NCI-H187 (cell line): ENCODE measurements around the gene CACHD1.
A peak's percentile ranks its signal among the peaks of the same experiment; 100 is the strongest.
"Not testable (repeated sequence)": the region's sequence is repeated elsewhere in the genome, so short reads cannot be mapped to it uniquely, and the experiment has no call there.

ENCODE experiments used
- DNase-seq, 2 experiments: peaks; one replicate each; lab custom pipeline; 2025; lab: John Stamatoyannopoulos, UW

Gene CACHD1

GRCh38 chr1:64497088-64497883 is 27.4 kb downstream of the CACHD1 start:
- no peak for DNase-seq

GRCh38 chr1:64498325-64498724 is 28.4 kb downstream of the CACHD1 start:
- DNase-seq, result no peak

- no peak for DNase-seq
Observed at GRCh38 chr1:64499011-64499410, 29.1 kb downstream of the CACHD1 start.

- DNase-seq, result no peak
Observed at GRCh38 chr1:64499966-64500365, 30.0 kb downstream of the CACHD1 start.

- DNase-seq, result no peak
Observed at GRCh38 chr1:64502083-64502482, 32.2 kb downstream of the CACHD1 start.

- DNase-seq, result no peak
Observed at GRCh38 chr1:64502931-64503330, 33.0 kb downstream of the CACHD1 start.

GRCh38 chr1:64505232-64505943 is 35.5 kb downstream of the CACHD1 start:
- DNase-seq, result peak in 1 of 2 experiments; percentile 21

GRCh38 chr1:64505944-64506655 is 36.2 kb downstream of the CACHD1 start:
- peak; percentile 39 to 40 for DNase-seq

GRCh38 chr1:64508629-64509028 is 38.7 kb downstream of the CACHD1 start:
- DNase-seq, result no peak

- no peak for DNase-seq
Observed at GRCh38 chr1:64511044-64511443, 41.1 kb downstream of the CACHD1 start.

GRCh38 chr1:64512206-64512605 is 42.3 kb downstream of the CACHD1 start:
- DNase-seq, result not testable (repeated sequence)

- DNase-seq, result no peak
Observed at GRCh38 chr1:64513545-64513944, 43.6 kb downstream of the CACHD1 start.

- DNase-seq, result no peak
Observed at GRCh38 chr1:64514197-64514765, 44.4 kb downstream of the CACHD1 start.

- no peak for DNase-seq
Observed at GRCh38 chr1:64515427-64515826, 45.5 kb downstream of the CACHD1 start.

- DNase-seq, result no peak
Observed at GRCh38 chr1:64516301-64516700, 46.4 kb downstream of the CACHD1 start.

- DNase-seq, result no peak
Observed at GRCh38 chr1:64516803-64517568, 47.1 kb downstream of the CACHD1 start.

- no peak for DNase-seq
Observed at GRCh38 chr1:64517640-64518039, 47.7 kb downstream of the CACHD1 start.

GRCh38 chr1:64518692-64519481 is 49.0 kb downstream of the CACHD1 start:
- no peak for DNase-seq

- no peak for DNase-seq
Observed at GRCh38 chr1:64519901-64520300, 50.0 kb downstream of the CACHD1 start.

GRCh38 chr1:64522740-64523139 is 52.8 kb downstream of the CACHD1 start:
- DNase-seq, result no peak
